ENCODE measurements around the gene P2RX4.
"Not testable (repeated sequence)": the region's sequence is repeated elsewhere in the genome, so short reads cannot be mapped to it uniquely, and the experiment has no call there.

P2RX4 gene

GRCh38 chr12:121261398-121261797, 51.5 kb downstream of the P2RX4 start:
- no peak for DNase-seq (ENCODE audit: low read depth in 1 of 2, low spot score in 1 of 2)
- no peak for TF ChIP-seq JUND (IDR thresholded peaks at IDR 0.05; ENCODE audit: low read depth)
- in situ Hi-C loops (cut with HindIII; ENCODE audit: low pct_unique_long_range_greater_than_20kb, low sequenced_read_pairs) = no loop called here

DNA sequence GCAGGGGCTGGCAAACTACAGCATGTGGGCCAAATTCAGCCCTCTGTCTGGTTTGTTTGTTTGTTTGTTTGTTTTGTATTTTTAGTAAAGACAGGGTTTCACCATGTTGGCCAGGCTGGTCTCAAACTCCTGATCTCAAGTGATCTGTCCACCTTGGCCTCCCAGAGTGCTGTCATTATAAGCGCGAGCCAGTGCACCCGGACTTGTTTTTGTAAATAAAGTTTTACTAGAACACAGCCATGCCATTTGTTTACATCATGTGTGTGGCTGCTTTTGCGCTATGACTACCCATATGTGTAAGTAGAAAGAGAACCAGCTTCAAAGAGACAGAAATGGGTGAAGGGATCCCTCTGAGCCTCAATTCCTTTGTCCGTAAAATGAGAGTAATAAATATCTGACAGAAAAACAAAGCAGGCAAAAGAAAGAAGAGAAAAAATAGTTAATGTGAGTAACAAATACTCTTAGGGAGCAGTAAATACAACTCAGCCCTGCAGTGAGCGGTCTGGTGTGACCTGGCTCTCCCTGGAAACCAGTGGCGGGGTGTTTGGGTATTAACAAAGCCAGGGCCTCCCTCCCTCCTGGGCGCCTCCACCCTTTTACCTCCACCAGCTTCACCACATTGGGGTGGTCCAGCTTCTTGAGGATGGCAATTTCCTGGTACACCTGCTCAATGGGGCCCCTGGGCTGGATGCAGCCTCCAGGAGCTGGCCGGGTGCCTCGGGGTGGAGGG, 53.4 kb downstream of the P2RX4 start:
- TF ChIP-seq JUND (IDR thresholded peaks at IDR 0.05; ENCODE audit: low read depth) = no peak
- in situ Hi-C loops (cut with HindIII; ENCODE audit: low pct_unique_long_range_greater_than_20kb, low sequenced_read_pairs) = no loop called here
- no peak for DNase-seq (ENCODE audit: low read depth in 1 of 2, low spot score in 1 of 2)

GRCh38 chr12:121264135-121264534, 54.2 kb downstream of the P2RX4 start:
- no peak for DNase-seq (ENCODE audit: low read depth in 1 of 2, low spot score in 1 of 2)
- no peak for TF ChIP-seq JUND (IDR thresholded peaks at IDR 0.05; ENCODE audit: low read depth)
- in situ Hi-C loops (cut with HindIII; ENCODE audit: low pct_unique_long_range_greater_than_20kb, low sequenced_read_pairs) = no loop called here

- in situ Hi-C loops (cut with HindIII; ENCODE audit: low pct_unique_long_range_greater_than_20kb, low sequenced_read_pairs) = no loop called here
- TF ChIP-seq JUND (IDR thresholded peaks at IDR 0.05; ENCODE audit: low read depth) = no peak
- no peak for DNase-seq (ENCODE audit: low read depth in 1 of 2, low spot score in 1 of 2)
Measured at GRCh38 chr12:121264951-121265515, 55.1 kb downstream of the P2RX4 start.

DNA sequence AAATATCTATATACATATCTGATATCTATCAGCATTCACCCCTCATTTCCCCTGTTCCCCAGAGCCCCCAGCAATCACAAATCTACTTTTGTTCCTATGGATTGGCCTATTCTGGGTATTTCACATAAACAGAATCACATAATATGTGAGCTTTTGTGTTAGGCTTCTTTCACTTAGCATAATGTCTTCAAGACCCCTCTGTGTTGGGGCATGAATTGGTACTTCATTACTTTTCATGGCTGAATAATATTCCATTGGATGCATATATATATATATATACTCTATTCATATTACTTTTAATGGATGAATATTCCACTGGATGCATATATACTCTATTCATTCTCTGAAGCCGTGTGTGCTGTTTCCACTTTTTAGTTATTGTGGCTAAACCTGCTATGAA, 57.9 kb downstream of the P2RX4 start:
- no peak for DNase-seq (ENCODE audit: low read depth in 1 of 2, low spot score in 1 of 2)
- in situ Hi-C loops (cut with HindIII; ENCODE audit: low pct_unique_long_range_greater_than_20kb, low sequenced_read_pairs) = no loop called here
- TF ChIP-seq JUND (IDR thresholded peaks at IDR 0.05; ENCODE audit: low read depth) = no peak

DNA sequence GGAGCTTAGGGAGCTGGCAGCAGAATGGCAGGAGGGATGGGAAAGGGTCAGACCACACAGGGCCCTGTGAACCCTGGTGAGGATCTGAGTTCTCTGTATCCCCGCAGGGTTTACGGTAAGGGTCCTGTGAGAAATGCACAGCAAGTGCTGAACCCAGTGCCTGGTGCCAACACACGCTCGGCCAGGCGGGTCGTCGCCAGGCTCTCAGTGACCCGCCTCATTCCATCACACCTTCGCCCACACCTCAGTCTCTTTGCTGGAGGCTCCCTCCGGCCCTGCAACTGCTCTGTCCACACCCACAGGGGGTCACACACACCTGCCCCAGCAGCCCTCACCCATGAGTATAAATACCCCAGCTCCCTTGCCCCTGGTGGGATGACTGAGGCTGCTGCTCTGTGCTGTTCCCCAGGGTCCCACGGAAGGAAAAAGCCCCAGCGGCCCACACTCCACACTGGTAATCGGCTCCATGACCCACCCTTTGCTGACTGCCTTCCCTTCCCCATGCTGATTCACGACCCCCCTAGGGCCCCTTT, 63.5 kb downstream of the P2RX4 start:
- DNase-seq (ENCODE audit: low read depth in 1 of 2, low spot score in 1 of 2) = no peak
- in situ Hi-C loops (cut with HindIII; ENCODE audit: low pct_unique_long_range_greater_than_20kb, low sequenced_read_pairs) = no loop called here
- no peak for TF ChIP-seq JUND (IDR thresholded peaks at IDR 0.05; ENCODE audit: low read depth)

DNA sequence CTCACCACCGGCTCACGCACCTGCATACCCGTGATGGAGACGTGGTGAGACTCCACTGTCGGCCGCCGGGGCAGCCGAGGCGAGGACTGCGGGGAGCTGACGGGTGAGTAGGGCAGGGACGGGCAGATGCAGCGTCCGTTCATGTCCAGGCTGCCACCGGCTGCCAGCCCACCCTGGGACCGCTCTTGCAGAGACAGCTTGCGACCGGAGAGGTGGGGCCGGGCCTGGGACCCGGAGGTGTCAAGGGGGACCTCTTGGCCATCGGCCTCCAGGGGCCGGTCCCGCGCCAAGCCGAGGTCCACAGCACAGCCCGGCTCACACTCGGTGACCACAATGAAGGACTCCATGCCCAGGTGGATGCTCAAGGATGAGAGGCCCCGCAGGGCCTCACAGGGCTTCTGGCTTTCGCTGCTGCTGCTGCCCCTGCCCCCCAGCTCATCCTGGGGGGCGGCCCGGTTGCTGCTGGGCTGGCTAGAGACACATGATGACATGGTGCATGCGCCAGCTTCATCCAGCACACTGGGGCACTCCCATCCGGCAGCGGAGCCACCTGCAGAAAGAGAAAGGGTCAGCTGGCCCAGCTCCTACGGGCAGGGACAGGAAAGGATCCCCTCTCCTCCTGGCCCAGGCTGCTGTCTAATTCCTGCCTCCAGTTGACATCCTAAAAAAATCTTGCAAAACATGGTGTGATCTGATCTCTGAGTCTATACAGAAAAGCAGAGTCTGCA, 64.3 kb downstream of the P2RX4 start:
- TF ChIP-seq JUND (IDR thresholded peaks at IDR 0.05; ENCODE audit: low read depth) = no peak
- in situ Hi-C loops (cut with HindIII; ENCODE audit: low pct_unique_long_range_greater_than_20kb, low sequenced_read_pairs) = no loop called here

GRCh38 chr12:121277374-121277759, 67.4 kb downstream of the P2RX4 start:
- in situ Hi-C loops (cut with HindIII; ENCODE audit: low pct_unique_long_range_greater_than_20kb, low sequenced_read_pairs) = no loop called here
- no peak for DNase-seq (ENCODE audit: low read depth in 1 of 2, low spot score in 1 of 2)
- TF ChIP-seq JUND (IDR thresholded peaks at IDR 0.05; ENCODE audit: low read depth) = no peak

More for the DNA sequence above, 64.3 kb downstream of the P2RX4 start:
- DNase-seq (ENCODE audit: low read depth in 1 of 2, low spot score in 1 of 2) = no peak

GRCh38 chr12:121278169-121279070, 68.5 kb downstream of the P2RX4 start:
- DNase-seq (ENCODE audit: low read depth in 1 of 2, low spot score in 1 of 2) = no peak
- no peak for TF ChIP-seq JUND (IDR thresholded peaks at IDR 0.05; ENCODE audit: low read depth)
- in situ Hi-C loops (cut with HindIII; ENCODE audit: low pct_unique_long_range_greater_than_20kb, low sequenced_read_pairs) = no loop called here

GRCh38 chr12:121279071-121279375, 69.1 kb downstream of the P2RX4 start:
- in situ Hi-C loops (cut with HindIII; ENCODE audit: low pct_unique_long_range_greater_than_20kb, low sequenced_read_pairs) = no loop called here
- no peak for TF ChIP-seq JUND (IDR thresholded peaks at IDR 0.05; ENCODE audit: low read depth)
- no peak for DNase-seq (ENCODE audit: low read depth in 1 of 2, low spot score in 1 of 2)

- DNase-seq (ENCODE audit: low read depth in 1 of 2, low spot score in 1 of 2) = no peak
- in situ Hi-C loops (cut with HindIII; ENCODE audit: low pct_unique_long_range_greater_than_20kb, low sequenced_read_pairs) = no loop called here
- no peak for TF ChIP-seq JUND (IDR thresholded peaks at IDR 0.05; ENCODE audit: low read depth)
Measured at GRCh38 chr12:121279507-121279915, 69.6 kb downstream of the P2RX4 start.

DNA sequence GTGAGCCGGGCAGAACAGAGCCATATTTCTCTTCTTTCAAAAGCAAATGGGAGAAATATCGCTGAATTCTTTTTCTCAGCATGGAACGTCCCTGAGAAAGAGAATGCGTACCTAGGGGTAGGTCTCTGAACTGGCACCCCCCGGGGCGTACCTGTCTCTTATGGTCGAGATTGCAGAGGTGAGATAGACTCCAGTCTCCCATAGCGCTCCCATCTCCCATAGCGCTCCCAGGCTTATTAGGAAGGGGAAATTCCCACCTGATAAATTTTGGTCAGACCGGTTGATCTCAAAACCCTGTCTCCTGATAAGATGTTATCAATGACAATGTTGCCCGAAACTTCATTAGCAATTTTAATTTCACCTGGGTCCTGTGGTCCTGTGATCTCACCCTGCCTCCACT, 70.6 kb downstream of the P2RX4 start:
- DNase-seq (ENCODE audit: low read depth in 1 of 2, low spot score in 1 of 2); in situ Hi-C loops (cut with HindIII; ENCODE audit: low pct_unique_long_range_greater_than_20kb, low sequenced_read_pairs): not testable (repeated sequence)

GRCh38 chr12:121281116-121281515, 71.2 kb downstream of the P2RX4 start:
- DNase-seq (ENCODE audit: low read depth in 1 of 2, low spot score in 1 of 2); in situ Hi-C loops (cut with HindIII; ENCODE audit: low pct_unique_long_range_greater_than_20kb, low sequenced_read_pairs): not testable (repeated sequence)

Data from T47D (cell line).